ENCODE data around the gene RSKR. TPM values are rescaled to one million over a fixed set of nuclear protein-coding genes. Genes with fewer than 3 reads are reported as not detected.

Gene RSKR
- polyA plus RNA-seq, 1 experiment: 6.0 TPM

DNA sequence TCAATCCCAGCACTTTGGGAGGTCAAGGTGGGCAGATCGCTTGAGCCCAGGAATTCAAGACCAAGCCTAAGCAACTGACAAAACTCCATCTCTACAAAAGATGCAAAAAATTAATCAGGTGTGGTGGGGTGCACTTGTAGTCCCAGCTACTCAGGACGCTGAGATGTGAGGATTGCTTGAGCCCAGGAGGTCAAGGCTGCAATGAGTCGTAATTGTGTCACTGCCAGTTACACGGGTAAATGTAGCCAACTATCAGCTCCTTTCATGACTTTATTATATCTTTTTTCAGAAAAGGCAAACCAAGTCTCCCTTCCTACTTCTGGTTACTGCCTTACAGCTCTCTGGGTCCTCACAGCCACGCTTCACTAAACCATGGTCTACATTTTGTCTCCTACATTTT lies 43.8 kb upstream of the RSKR start:
- Histone ChIP-seq H3K4me3 (ENCODE audit: low read depth, low read length) (no peak overlapping the region), H3K27me3 (ENCODE audit: control insufficient read depth, insufficient read depth, low read length) (no peaks in the 10 kb centered on the region), H3K27ac (ENCODE audit: low read depth, low read length) (no peak overlapping the region), H3K9me3 (ENCODE audit: control insufficient read depth, insufficient read depth, low read length) (peaks cover 11% of the 10 kb centered on the region; the same call in 1 of the 2 replicates)
- no peak for DNase-seq (ENCODE audit: low read depth, low spot score)
- CTCF ChIA-PET: interaction anchor here (1.2 to 1.5 kb wide), 2 partner anchors 11 to 14 kb away, joined by 4 to 6 read pairs; no protein-coding TSS in a partner anchor
- POLR2A ChIA-PET: no interaction called here
- TF ChIP-seq, protein P1, sequence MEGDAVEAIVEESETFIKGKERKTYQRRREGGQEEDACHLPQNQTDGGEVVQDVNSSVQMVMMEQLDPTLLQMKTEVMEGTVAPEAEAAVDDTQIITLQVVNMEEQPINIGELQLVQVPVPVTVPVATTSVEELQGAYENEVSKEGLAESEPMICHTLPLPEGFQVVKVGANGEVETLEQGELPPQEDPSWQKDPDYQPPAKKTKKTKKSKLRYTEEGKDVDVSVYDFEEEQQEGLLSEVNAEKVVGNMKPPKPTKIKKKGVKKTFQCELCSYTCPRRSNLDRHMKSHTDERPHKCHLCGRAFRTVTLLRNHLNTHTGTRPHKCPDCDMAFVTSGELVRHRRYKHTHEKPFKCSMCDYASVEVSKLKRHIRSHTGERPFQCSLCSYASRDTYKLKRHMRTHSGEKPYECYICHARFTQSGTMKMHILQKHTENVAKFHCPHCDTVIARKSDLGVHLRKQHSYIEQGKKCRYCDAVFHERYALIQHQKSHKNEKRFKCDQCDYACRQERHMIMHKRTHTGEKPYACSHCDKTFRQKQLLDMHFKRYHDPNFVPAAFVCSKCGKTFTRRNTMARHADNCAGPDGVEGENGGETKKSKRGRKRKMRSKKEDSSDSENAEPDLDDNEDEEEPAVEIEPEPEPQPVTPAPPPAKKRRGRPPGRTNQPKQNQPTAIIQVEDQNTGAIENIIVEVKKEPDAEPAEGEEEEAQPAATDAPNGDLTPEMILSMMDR (IDR thresholded peaks at IDR 0.05; ENCODE audit: low read depth, low read length): no peak

DNA sequence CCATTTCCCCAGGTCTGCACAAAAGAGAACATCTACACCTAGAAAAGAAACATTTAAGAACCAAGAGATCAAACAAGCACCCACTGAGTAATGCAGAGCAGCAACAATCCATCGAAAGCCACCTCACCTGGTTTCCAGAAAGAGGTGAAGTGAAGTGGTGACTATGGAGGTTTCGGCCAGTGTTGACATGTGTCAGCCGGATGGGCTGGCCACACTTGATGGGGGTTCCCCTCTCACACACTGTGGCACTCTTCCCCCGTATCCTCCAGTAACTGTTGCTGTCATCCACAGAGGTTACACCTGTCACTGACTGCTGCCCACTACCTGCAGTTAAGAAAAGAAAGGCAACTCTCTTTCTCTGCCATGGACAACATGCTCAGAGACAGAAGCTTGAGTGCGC lies 41.2 kb upstream of the RSKR start:
- Histone ChIP-seq H3K9me3 (ENCODE audit: control insufficient read depth, insufficient read depth, low read length) (peaks cover 11% of the 10 kb centered on the region; the same call in 1 of the 2 replicates), H3K27ac (ENCODE audit: low read depth, low read length) (no peak overlapping the region), H3K4me3 (ENCODE audit: low read depth, low read length) (no peak overlapping the region), H3K27me3 (ENCODE audit: control insufficient read depth, insufficient read depth, low read length) (no peaks in the 10 kb centered on the region)
- POLR2A ChIA-PET: no interaction called here
- TF ChIP-seq, protein P1 (IDR thresholded peaks at IDR 0.05; ENCODE audit: low read depth, low read length): no peak
- DNase-seq (ENCODE audit: low read depth, low spot score): no peak
- CTCF ChIA-PET: no interaction called here

DNA sequence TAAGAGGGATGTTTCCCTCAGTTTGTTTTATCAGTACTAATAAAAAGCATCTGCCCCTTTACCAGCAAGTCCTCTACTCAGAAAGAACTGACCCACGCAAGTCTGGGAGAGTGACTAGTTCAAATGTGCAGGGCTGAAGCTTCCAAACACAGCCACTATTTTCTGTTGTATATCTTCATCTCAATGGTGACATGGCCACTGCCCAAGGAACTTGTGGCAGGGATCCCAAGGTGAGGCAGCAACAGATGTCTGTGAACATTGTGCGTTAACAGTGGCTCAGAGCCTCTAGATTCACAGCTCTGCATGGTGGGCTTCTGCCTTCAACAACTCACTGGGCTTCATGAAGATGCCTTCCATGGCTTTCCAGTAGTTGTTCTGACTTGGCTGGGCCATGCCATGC lies 34.7 kb upstream of the RSKR start:
- POLR2A ChIA-PET: interaction anchor here (0.6 kb wide), 1 partner anchor 35 kb away, joined by 6 read pairs; no protein-coding TSS in a partner anchor
- CTCF ChIA-PET: no interaction called here

DNA sequence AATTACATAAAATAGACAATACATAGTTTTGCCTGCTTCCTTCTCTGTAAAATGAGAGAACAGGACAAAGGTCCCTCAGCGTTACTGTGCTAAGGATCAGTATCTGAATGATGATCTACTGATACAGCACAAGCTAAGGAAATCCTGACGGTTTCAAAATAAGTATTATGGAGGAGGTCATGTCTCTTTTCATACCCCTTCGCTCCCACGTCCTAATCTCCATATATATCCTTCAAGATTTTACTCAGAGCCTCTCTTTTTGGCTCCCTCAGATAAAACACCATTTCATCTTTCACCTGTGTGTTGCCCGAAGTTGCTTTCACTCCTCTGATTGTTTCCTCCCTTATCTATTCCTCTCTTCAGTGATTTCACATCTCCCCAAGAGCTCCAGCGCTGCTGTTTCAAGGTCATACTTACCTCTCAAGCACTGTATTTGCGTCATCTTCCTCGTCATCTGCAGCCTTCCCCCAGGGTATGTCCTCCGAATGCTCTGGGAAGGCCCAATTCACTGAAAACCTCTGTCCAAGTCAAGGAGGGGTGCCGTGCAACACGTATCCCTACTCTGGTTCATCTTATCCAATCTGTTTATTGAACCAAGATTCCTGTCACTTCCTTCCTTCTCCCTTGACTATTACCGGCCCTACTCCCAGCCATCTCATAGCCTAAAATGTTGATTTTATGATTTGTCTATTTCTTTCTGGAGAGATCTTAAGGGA lies 32.2 kb upstream of the RSKR start:
- no peak overlapping the region for H3K4me3 ChIP-seq (ENCODE audit: low read depth, low read length)
- H3K27me3 ChIP-seq (ENCODE audit: control insufficient read depth, insufficient read depth, low read length): no peaks in the 10 kb centered on the region
- no peak for DNase-seq (ENCODE audit: low read depth, low spot score)
- CTCF ChIA-PET: interaction anchor here (0.9 to 1.4 kb wide), 8 partner anchors 10 to 104 kb away, joined by 3 to 19 read pairs (median 4); partner anchors contain the start of genes SDF2 and SUPT6H
- POLR2A ChIA-PET: interaction anchor here (0.8 to 1.2 kb wide), 3 partner anchors 22 to 74 kb away, joined by 3 to 7 read pairs (median 3); partner anchors contain the start of gene RPL23A
- TF ChIP-seq, protein P1 (IDR thresholded peaks at IDR 0.05; ENCODE audit: low read depth, low read length): no peak
- peak overlapping the region; percentile 42 for H3K27ac ChIP-seq (ENCODE audit: low read depth, low read length)
- no peaks in the 10 kb centered on the region; the same call in 1 of the 2 replicates for H3K9me3 ChIP-seq (ENCODE audit: control insufficient read depth, insufficient read depth, low read length)

More for the DNA sequence above, 34.7 kb upstream of the RSKR start:
- Histone ChIP-seq H3K27me3 (ENCODE audit: control insufficient read depth, insufficient read depth, low read length) (no peaks in the 10 kb centered on the region), H3K27ac (ENCODE audit: low read depth, low read length) (no peak overlapping the region), H3K4me3 (ENCODE audit: low read depth, low read length) (no peak overlapping the region), H3K9me3 (ENCODE audit: control insufficient read depth, insufficient read depth, low read length) (no peaks in the 10 kb centered on the region; the same call in 1 of the 2 replicates)
- TF ChIP-seq, protein P1 (IDR thresholded peaks at IDR 0.05; ENCODE audit: low read depth, low read length): no peak
- DNase-seq (ENCODE audit: low read depth, low spot score): no peak

DNA sequence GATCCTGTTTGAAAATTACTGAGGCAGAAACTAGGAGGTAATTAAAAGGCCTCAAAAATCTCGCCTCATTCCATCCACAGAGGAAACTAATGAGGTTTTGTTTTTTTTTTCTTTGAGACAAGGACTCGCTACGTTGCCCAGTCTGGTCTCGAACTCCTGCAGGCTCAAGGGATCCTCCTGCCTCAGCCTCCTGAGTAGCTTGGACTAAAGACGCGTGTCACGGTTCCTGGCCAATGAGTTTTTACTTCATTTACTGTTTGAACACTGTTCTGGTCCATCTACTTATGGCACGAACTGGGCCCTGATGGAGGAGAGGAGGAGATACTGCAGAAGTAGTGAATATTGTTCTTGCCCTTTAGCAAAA lies 31.6 kb upstream of the RSKR start:
- no peaks in the 10 kb centered on the region; the same call in 1 of the 2 replicates for H3K9me3 ChIP-seq (ENCODE audit: control insufficient read depth, insufficient read depth, low read length)
- no peak for DNase-seq (ENCODE audit: low read depth, low spot score)
- no peaks in the 10 kb centered on the region for H3K27me3 ChIP-seq (ENCODE audit: control insufficient read depth, insufficient read depth, low read length)
- ChIA-PET POLR2A (interaction anchor here (0.9 to 2.2 kb wide), 4 partner anchors 16 to 74 kb away, joined by 3 to 17 read pairs (median 3); partner anchors contain the start of genes PIGS, SDF2 and SUPT6H), CTCF (interaction anchor here (0.8 to 1.4 kb wide), 3 partner anchors 23 to 65 kb away, joined by 3 to 6 read pairs (median 5); no protein-coding TSS in a partner anchor)
- peak overlapping the region; percentile 21 for H3K27ac ChIP-seq (ENCODE audit: low read depth, low read length)
- TF ChIP-seq, protein P1 (IDR thresholded peaks at IDR 0.05; ENCODE audit: low read depth, low read length): no peak
- H3K4me3 ChIP-seq (ENCODE audit: low read depth, low read length): peak overlapping the region; percentile 65
